NCI-H1048 (cell line): ENCODE data around the gene SYNE3.

Experiments used
- DNase-seq: peaks from one replicate; lab custom pipeline; 2025; lab: John Stamatoyannopoulos, UW

SYNE3 gene

GRCh38 chr14:95516554-95517181 lies at the start of gene SYNE3:
TSS of gene SYNE3 (minus strand) at chr14:95516650. CDS start at chr14:95475821, 40,829 bp downstream.
- DNase-seq = no peak

DNA sequence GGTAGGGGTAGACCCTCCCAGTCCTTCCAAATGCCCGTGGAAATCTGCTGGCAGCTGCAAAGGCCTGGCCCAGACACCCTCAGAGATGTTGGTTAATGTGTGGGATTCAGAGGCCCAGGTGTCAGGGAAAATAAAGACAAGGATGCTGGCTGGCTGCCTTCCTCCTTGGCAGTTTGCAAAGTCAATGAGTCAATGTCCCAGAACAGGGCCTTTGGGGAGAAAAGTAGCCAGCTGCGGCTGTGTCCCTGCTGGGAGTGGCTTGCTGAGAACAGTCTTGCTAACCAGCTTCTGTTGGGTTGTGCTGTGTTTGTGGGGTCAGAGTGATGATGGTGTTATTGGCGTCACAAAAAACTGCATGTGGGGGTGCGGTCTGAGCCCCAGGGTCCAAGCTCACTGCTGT lies 47.6 kb upstream of the SYNE3 start:
- DNase-seq = no peak

DNA sequence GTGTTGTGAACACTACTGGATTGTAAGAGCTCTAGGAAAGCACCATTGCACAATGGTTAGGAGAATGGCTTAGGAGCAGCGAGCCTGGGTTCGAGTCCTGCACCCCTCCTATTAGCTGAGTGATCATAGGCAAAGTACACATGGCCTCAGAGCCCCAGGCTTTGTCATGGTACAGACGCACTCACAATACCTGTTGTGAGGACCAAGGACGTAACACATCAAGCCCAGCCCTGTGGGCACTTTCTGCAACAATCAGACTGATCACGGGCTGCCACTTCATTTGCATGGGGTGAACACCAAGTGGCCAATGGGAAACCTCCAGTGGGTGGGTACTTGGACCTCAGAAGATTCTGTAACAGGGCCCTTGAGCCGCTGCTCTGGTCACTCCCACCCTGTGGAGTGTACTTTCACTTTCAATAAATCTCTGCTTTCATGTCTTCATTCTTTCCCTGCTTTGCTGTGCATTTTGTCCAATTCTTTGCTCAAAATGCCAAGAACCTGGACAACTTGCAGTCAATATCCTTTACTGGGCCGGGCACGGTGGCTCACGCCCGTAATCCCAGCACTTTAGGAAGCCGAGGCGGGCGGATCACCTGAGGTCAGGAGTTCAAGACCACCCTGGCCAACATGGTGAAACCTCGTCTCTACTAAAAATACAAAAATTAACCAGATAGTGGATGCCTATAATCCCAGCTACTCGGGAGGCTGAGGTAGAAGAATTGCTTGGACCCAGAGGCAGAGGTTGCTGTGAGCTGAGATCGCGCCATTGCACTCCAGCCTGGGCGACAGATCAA lies 46.6 kb upstream of the SYNE3 start:
- DNase-seq = no peak

GRCh38 chr14:95561001-95561412 lies 44.6 kb upstream of the SYNE3 start:
- peak; percentile 74 for DNase-seq

DNA sequence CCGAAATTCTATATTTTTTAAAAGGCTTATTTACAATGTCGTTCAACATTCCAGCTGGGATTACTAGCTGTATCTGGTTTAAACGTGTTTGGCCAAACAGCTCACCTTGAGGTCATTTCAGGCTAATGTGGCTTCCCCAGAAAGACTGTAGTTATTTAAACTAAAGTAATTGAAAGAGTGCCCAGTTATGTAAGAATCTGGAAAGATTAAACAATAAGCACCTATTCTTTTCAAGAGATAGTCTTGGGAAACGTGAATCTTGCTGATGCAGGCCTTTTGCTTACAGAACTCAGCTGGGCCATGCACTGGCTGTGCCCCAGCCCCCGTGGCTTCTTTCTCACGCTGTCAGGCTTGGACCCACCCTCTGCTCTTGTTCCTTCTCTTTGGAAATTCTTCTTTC lies 42.8 kb upstream of the SYNE3 start:
- DNase-seq = no peak

GRCh38 chr14:95557832-95558231 lies 41.4 kb upstream of the SYNE3 start:
- DNase-seq = no peak

GRCh38 chr14:95557291-95557690 lies 40.8 kb upstream of the SYNE3 start:
- DNase-seq = no peak

GRCh38 chr14:95555053-95555452 lies 38.6 kb upstream of the SYNE3 start:
- no peak for DNase-seq

GRCh38 chr14:95553141-95553540 lies 36.7 kb upstream of the SYNE3 start:
- no peak for DNase-seq

- no peak for DNase-seq
Measured at GRCh38 chr14:95551435-95551834, 35.0 kb upstream of the SYNE3 start.

- DNase-seq = no peak
Measured at GRCh38 chr14:95549656-95550585, 33.5 kb upstream of the SYNE3 start.

GRCh38 chr14:95548328-95548929 lies 32.0 kb upstream of the SYNE3 start:
- DNase-seq = no peak

DNA sequence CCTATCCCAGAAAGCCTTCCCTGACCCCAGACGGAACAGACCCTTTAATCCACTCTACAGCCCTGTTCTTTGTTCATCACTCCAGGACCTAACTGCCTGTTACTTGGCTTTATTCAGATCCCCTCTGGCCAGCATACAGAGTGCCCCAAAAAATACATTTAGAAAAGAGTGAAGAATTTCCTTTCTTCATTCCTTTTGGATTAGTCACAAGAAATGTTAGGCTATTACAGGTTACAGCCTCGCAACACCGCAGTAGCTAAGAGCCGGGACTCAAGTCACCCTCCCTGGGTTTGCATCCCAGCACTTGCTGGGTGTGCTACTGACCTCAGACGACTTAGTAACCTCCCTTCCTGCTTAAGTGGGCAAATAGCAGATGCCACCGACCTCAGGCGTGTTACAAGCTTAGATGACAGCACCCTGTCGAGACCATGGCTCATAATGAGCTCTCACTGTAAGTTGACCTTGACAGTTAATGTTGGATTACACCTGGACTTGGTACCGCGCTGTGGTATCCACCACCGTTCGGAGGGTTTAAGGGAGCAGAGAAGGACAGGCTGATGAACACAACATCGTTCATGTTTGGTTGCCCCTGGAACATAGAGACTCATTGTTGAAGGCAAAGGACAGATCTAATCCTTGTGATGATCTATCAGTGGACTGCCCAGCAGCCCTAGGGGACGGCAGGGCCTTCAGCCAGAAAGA lies 31.3 kb upstream of the SYNE3 start:
- no peak for DNase-seq

- DNase-seq = no peak
Measured at GRCh38 chr14:95547272-95547625, 30.8 kb upstream of the SYNE3 start.

GRCh38 chr14:95545515-95546168 lies 29.2 kb upstream of the SYNE3 start:
- no peak for DNase-seq

DNA sequence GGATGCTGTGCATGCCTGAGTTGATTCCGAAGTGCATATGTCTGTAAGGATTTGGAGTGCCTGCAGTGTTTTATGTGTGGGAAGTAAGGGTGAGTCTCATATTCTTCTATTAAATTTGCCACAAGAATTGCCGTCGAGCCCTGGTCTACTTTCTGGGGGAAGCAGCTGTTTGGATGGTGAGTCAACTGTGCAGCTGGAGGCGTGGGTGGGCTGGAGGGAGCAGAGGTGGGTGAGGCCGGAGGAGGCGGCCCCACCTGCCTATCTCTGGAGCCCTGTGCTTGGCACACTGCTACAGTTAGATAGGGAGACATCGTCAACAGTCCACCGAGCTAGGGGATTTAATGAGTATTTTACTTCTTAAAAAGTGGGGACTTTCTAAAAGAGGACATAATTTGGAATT lies 28.1 kb upstream of the SYNE3 start:
- DNase-seq = no peak

GRCh38 chr14:95543021-95543420 lies 26.6 kb upstream of the SYNE3 start:
- no peak for DNase-seq

GRCh38 chr14:95541932-95542930 lies 25.8 kb upstream of the SYNE3 start:
- DNase-seq = no peak

GRCh38 chr14:95541346-95541745 lies 24.9 kb upstream of the SYNE3 start:
- DNase-seq = no peak
